HG02938 (cell line): ENCODE results near the gene DNAH1.

Experiments
- ATAC-seq: cut with Tn5 transposase; IDR thresholded peaks from one replicate; pipeline ENCODE4 v1.9.1; 2021; ENCODE audit warnings: mild to moderate bottlenecking, moderate library complexity; ENCODE audit not compliant: unreplicated experiment

The DNAH1 gene

GRCh38 chr3:52290596-52291507 lies 25.3 kb upstream of the DNAH1 start:
- ATAC-seq: no peak

GRCh38 chr3:52291508-52292181 lies 24.5 kb upstream of the DNAH1 start:
- ATAC-seq: no peak

- ATAC-seq: no peak
Measured at GRCh38 chr3:52292247-52293065, 23.7 kb upstream of the DNAH1 start.

GRCh38 chr3:52293491-52294319 lies 22.4 kb upstream of the DNAH1 start:
- no peak for ATAC-seq

GRCh38 chr3:52294320-52295150 lies 21.6 kb upstream of the DNAH1 start:
- ATAC-seq: no peak

- ATAC-seq: no peak
Measured at GRCh38 chr3:52295671-52296208, 20.4 kb upstream of the DNAH1 start.

GRCh38 chr3:52297242-52298148 lies 18.6 kb upstream of the DNAH1 start:
- ATAC-seq: no peak

- ATAC-seq: no peak
Measured at GRCh38 chr3:52298149-52299098, 17.7 kb upstream of the DNAH1 start.

GRCh38 chr3:52299247-52299878 lies 16.8 kb upstream of the DNAH1 start:
- no peak for ATAC-seq

GRCh38 chr3:52299879-52300611 lies 16.1 kb upstream of the DNAH1 start:
- ATAC-seq: no peak

GRCh38 chr3:52302426-52303145 lies 13.5 kb upstream of the DNAH1 start:
- no peak for ATAC-seq

GRCh38 chr3:52303811-52304210 lies 12.3 kb upstream of the DNAH1 start:
- ATAC-seq: no peak

GRCh38 chr3:52305926-52306325 lies 10.2 kb upstream of the DNAH1 start:
- no peak for ATAC-seq

- no peak for ATAC-seq
Measured at GRCh38 chr3:52306978-52307377, 9.1 kb upstream of the DNAH1 start.

- ATAC-seq: no peak
Measured at GRCh38 chr3:52308308-52308707, 7.8 kb upstream of the DNAH1 start.
